WERI-Rb-1 (cell line): Measurements from ENCODE around the gene FAM237B.
"Not testable (repeated sequence)": the region's sequence is repeated elsewhere in the genome, so short reads cannot be mapped to it uniquely, and the experiment has no call there.

Experiments used
- DNase-seq: peaks from one replicate; pipeline ENCODE4 v3.0.0-alpha.2; 2020
- H3K27ac ChIP-seq: fragments of 250-450 bp; sonication (Bioruptor Pico); 2 replicates; pipeline ENCODE4 v1.5.1; 2020; ENCODE audit warnings: mild to moderate bottlenecking, moderate library complexity
- H3K27me3 ChIP-seq: fragments of 250-450 bp; sonication (Bioruptor Pico); 2 replicates; pipeline ENCODE4 v1.5.1; 2021; ENCODE audit warnings: mild to moderate bottlenecking, low read depth, moderate library complexity; ENCODE audit not compliant: insufficient read depth, severe bottlenecking
- H3K36me3 ChIP-seq: fragments of 250-450 bp; sonication (Bioruptor Pico); 2 replicates; pipeline ENCODE4 v1.5.1; 2020; ENCODE audit warnings: mild to moderate bottlenecking, moderate library complexity
- H3K4me3 ChIP-seq: 2 replicates; pipeline ENCODE4 v1.5.1; 2011; ENCODE audit warnings: low read depth, mild to moderate bottlenecking, control low read depth, low read length
- H3K9me3 ChIP-seq: fragments of 250-450 bp; sonication (Bioruptor Pico); 2 replicates; pipeline ENCODE4 v1.5.1; 2021; ENCODE audit warnings: mild to moderate bottlenecking, moderate library complexity; ENCODE audit not compliant: severe bottlenecking
- TF ChIP-seq, protein P1 (sequence below): IDR thresholded peaks from 2 replicates; pipeline ENCODE4 v1.5.1; 2011; ENCODE audit warnings: low read depth, mild to moderate bottlenecking, control low read depth, inconsistent platforms, low read length

The FAM237B gene

DNA sequence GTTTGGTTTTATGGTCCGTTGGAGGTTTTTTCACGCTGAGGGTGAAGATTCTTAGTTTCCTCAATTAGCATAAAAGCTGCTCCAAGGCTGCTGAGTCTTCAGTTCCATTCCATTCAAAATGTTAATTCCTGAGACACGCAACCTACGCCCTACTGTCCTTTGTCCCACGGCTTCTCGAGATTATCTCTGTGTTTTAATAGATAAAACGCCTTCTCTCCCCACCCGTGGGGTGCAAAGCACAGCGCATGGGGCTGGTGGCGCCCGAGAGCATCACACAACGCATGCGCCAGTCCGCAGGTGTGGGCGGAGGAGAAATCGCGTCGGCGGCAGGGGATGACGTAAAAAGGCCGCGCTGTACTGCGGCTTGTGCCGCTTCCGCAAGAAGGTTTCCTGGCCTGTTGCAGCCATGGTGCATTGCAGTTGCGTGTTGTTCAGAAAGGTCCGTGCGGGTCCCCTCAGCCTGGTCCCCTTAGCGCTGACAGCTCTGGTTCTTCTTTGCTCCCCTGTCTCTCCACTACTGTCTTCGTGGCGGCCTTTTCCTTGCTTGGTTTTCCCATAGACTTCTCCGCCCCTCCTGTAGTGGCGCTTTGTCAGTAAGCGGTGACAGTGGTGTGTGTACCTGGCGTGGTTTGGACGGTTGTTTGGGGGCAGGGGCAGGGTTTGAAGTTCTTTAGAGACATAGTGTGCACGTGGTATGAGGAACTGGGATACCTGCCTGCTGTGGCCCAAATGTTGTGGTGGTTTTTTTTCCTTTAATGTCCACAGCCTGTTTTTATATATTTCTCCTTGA is 25.4 kb upstream of the FAM237B start, which contains the start of gene GTPBP10:
TSS of gene GTPBP10 (plus strand) at position 381 of the 790 bp plus-strand sequence. CDS start at position 407, 26 bp downstream.
- peak within 1 kb of the TSS; percentile 98 for H3K4me3 ChIP-seq
- H3K36me3 ChIP-seq = no peaks in the 10 kb centered on the region
- TF ChIP-seq, protein P1, sequence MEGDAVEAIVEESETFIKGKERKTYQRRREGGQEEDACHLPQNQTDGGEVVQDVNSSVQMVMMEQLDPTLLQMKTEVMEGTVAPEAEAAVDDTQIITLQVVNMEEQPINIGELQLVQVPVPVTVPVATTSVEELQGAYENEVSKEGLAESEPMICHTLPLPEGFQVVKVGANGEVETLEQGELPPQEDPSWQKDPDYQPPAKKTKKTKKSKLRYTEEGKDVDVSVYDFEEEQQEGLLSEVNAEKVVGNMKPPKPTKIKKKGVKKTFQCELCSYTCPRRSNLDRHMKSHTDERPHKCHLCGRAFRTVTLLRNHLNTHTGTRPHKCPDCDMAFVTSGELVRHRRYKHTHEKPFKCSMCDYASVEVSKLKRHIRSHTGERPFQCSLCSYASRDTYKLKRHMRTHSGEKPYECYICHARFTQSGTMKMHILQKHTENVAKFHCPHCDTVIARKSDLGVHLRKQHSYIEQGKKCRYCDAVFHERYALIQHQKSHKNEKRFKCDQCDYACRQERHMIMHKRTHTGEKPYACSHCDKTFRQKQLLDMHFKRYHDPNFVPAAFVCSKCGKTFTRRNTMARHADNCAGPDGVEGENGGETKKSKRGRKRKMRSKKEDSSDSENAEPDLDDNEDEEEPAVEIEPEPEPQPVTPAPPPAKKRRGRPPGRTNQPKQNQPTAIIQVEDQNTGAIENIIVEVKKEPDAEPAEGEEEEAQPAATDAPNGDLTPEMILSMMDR = peak; percentile 73
- no peaks in the 10 kb centered on the region for H3K27me3 ChIP-seq
- no peaks in the 10 kb centered on the region for H3K9me3 ChIP-seq
- peak within 1 kb of the TSS; percentile 80 for H3K27ac ChIP-seq
- DNase-seq = peak; percentile 94

- H3K36me3 ChIP-seq = no peaks in the 10 kb centered on the region
- TF ChIP-seq, protein P1 = no peak
- peak overlapping the region; percentile 98 for H3K4me3 ChIP-seq
- no peaks in the 10 kb centered on the region for H3K9me3 ChIP-seq
- H3K27ac ChIP-seq = peak overlapping the region; percentile 80
- peak; percentile 37 for DNase-seq
- no peaks in the 10 kb centered on the region for H3K27me3 ChIP-seq
Observed at GRCh38 chr7:90345595-90346335, 24.7 kb upstream of the FAM237B start.

- no peak for DNase-seq
- Histone ChIP-seq H3K9me3 (no peaks in the 10 kb centered on the region), H3K27ac (peak overlapping the region; percentile 80), H3K36me3 (no peaks in the 10 kb centered on the region), H3K4me3 (peak overlapping the region; percentile 98), H3K27me3 (no peaks in the 10 kb centered on the region)
- TF ChIP-seq, protein P1 = no peak
Observed at GRCh38 chr7:90345016-90345415, 23.9 kb upstream of the FAM237B start.

- H3K4me3 ChIP-seq = no peak overlapping the region
- TF ChIP-seq, protein P1 = no peak
- no peaks in the 10 kb centered on the region for H3K27me3 ChIP-seq
- H3K27ac ChIP-seq = no peak overlapping the region
- no peak for DNase-seq
- H3K36me3 ChIP-seq = no peaks in the 10 kb centered on the region
- H3K9me3 ChIP-seq = no peaks in the 10 kb centered on the region
Observed at GRCh38 chr7:90337106-90337505, 16.0 kb upstream of the FAM237B start.

DNA sequence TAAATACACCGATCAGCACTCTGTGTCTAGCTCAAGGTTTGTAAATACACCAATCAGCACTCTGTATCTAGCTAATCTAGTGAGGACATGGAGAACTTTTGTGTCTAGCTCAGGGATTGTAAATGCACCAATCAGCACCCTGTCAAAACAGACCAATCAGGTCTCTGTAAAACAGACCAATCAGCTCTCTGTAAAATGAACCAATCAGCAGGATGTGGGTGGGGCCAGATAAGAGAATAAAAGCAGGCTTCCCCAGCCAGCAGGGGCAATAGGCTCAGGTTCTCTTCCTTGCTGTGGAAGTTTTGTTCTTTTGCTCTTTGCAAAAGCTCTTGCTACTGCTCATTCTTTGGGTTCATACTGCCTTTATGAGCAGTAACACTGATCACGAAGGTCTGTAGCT is 13.8 kb upstream of the FAM237B start:
- not testable (repeated sequence) for H3K9me3 ChIP-seq, H3K4me3 ChIP-seq, H3K27me3 ChIP-seq, H3K27ac ChIP-seq, DNase-seq, H3K36me3 ChIP-seq

GRCh38 chr7:90334193-90334843 is 13.2 kb upstream of the FAM237B start:
- H3K27me3 ChIP-seq = no peaks in the 10 kb centered on the region
- TF ChIP-seq, protein P1 = no peak
- DNase-seq = no peak
- no peaks in the 10 kb centered on the region for H3K36me3 ChIP-seq
- H3K4me3 ChIP-seq = no peak overlapping the region
- no peak overlapping the region for H3K27ac ChIP-seq
- H3K9me3 ChIP-seq = no peaks in the 10 kb centered on the region
